ENCODE measurements around the gene DTL. TPM values are rescaled to one million over a fixed set of nuclear protein-coding genes. Genes with fewer than 3 reads are reported as not detected.

DTL gene
- total RNA-seq, 6 experiments from 2014 or later, result 13.3 to 21.7 (median 18.2) TPM

GRCh38 chr1:212113706-212114105 lies 78.2 kb downstream of the DTL start:
- no peaks in the 10 kb centered on the region for H3K9me3 Mint-ChIP-seq
- no peaks in the 10 kb centered on the region for H3K4me1 Mint-ChIP-seq (ENCODE audit: low read depth)
- no peak for TF ChIP-seq CTCF (IDR thresholded peaks at IDR 0.05)
- no peak for DNase-seq
- H3K27me3 Mint-ChIP-seq (ENCODE audit: insufficient read depth), result no peaks in the 10 kb centered on the region
- H3K36me3 Mint-ChIP-seq (ENCODE audit: low read depth), result no peaks in the 10 kb centered on the region
- H3K4me3 Mint-ChIP-seq, result no peak overlapping the region
- H3K27ac Mint-ChIP-seq, result no peak overlapping the region

DNA sequence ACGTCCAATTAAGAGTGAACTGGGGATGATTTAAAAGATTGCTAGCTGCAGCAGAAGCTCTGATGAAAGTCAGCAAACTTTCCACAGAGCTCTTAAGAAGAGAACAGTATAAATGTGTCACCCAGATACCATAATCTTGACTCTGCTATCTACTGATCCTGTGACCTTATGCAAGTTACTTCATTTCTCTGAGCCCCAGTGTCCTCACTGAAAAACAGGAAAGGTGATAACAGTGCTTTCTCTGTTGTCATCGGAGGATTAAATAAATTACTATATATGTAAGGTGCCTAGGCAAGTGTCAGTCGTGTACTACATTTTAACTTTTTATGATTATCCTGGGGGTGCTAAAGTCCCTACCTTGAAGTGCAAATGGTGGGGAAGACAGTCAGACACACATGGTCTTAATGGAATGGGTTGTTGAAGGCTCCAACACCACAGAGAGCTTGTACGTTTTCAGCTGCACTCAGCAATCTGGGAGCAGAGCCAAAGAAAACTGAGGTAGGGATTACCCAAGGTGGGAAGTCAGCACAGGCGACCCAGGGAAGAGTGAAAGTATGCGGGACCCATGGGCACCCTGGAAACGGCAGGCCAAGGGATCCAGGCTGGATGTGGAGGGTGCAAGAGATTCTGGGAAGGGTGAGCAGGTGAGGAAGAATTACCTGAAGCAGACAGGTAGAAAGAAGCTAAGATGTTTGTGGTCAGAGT lies 82.8 kb downstream of the DTL start:
- Mint-ChIP-seq H3K4me1 (ENCODE audit: low read depth) (peaks cover 13% of the 10 kb centered on the region), H3K4me3 (no peak overlapping the region), H3K27ac (no peak overlapping the region), H3K27me3 (ENCODE audit: insufficient read depth) (peaks cover 1% of the 10 kb centered on the region; the same call in 1 of the 2 replicates), H3K36me3 (ENCODE audit: low read depth) (no peaks in the 10 kb centered on the region), H3K9me3 (no peaks in the 10 kb centered on the region)
- no peak for DNase-seq
- TF ChIP-seq CTCF (IDR thresholded peaks at IDR 0.05), result no peak

- Mint-ChIP-seq H3K9me3 (no peaks in the 10 kb centered on the region), H3K27ac (no peak overlapping the region), H3K4me3 (no peak overlapping the region), H3K27me3 (ENCODE audit: insufficient read depth) (peaks cover 1% of the 10 kb centered on the region; the same call in 1 of the 2 replicates), H3K36me3 (ENCODE audit: low read depth) (no peaks in the 10 kb centered on the region), H3K4me1 (ENCODE audit: low read depth) (peaks cover 13% of the 10 kb centered on the region)
- TF ChIP-seq CTCF (IDR thresholded peaks at IDR 0.05), result no peak
- no peak for DNase-seq
Measured at GRCh38 chr1:212118872-212119260, 83.3 kb downstream of the DTL start.

- no peak overlapping the region for H3K27ac Mint-ChIP-seq
- no peak for TF ChIP-seq CTCF (IDR thresholded peaks at IDR 0.05)
- no peak overlapping the region for H3K4me3 Mint-ChIP-seq
- H3K4me1 Mint-ChIP-seq (ENCODE audit: low read depth), result peaks cover 13% of the 10 kb centered on the region
- DNase-seq, result no peak
- H3K27me3 Mint-ChIP-seq (ENCODE audit: insufficient read depth), result peaks cover 1% of the 10 kb centered on the region; the same call in 1 of the 2 replicates
- H3K9me3 Mint-ChIP-seq, result no peaks in the 10 kb centered on the region
- no peaks in the 10 kb centered on the region for H3K36me3 Mint-ChIP-seq (ENCODE audit: low read depth)
Measured at GRCh38 chr1:212119397-212119837, 83.9 kb downstream of the DTL start.

DNA sequence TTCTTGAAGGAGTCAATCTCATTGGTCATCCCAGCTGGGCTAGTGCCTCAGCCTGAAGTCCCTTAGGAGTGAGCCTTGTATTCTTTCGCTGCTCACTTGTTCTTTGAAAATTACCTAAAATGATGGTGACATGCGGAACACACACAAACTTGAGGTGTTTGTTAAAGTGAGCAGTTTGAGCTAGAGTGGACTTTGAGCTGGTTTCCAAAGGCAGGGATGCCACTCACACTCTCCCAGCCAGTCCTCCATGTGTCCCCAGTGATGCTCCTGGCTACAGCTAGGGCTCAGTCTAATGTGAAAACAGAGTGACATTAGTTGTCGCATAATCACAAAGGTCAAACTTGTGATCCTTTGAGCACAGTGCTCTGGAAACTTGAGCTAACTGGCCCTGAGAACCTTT lies 84.3 kb downstream of the DTL start:
- no peak for TF ChIP-seq CTCF (IDR thresholded peaks at IDR 0.05)
- no peaks in the 10 kb centered on the region for H3K36me3 Mint-ChIP-seq (ENCODE audit: low read depth)
- no peak overlapping the region for H3K4me3 Mint-ChIP-seq
- H3K27ac Mint-ChIP-seq, result no peak overlapping the region
- peaks cover 1% of the 10 kb centered on the region; the same call in 1 of the 2 replicates for H3K27me3 Mint-ChIP-seq (ENCODE audit: insufficient read depth)
- peaks cover 13% of the 10 kb centered on the region for H3K4me1 Mint-ChIP-seq (ENCODE audit: low read depth)
- no peak for DNase-seq
- H3K9me3 Mint-ChIP-seq, result no peaks in the 10 kb centered on the region

Measured in HFFc6 (cell line).